Sigmoid colon (tissue), 4 donors: ENCODE measurements around the gene NAXD.

ENCODE experiments used
- POLR2A ChIP-seq, 2 donors: fragments of 450-650 bp; IDR thresholded peaks; one replicate each; pipeline ENCODE4 v1.6.1; 2016; ENCODE audit warnings: antibody characterized with exemption in 2 of 2, mild to moderate bottlenecking in 2 of 2, moderate library complexity in 2 of 2
- POLR2AphosphoS5 ChIP-seq, 4 donors: sonication (generic); formaldehyde crosslinking; IDR thresholded peaks; one replicate each; pipeline ENCODE4 v1.6.1; 2017; ENCODE audit warnings: antibody characterized with exemption in 4 of 4
- TF ChIP-seq, protein P1 (sequence below), 4 experiments: fragments of 450-650 bp in 3 of 4; fragments of 200-600 bp in 1 of 4; IDR thresholded peaks; one replicate each; pipeline ENCODE4 v1.5.1; 2016 to 2019; ENCODE audit warnings: antibody characterized with exemption in 4 of 4, mild to moderate bottlenecking in 3 of 4, moderate library complexity in 2 of 4

DNA sequence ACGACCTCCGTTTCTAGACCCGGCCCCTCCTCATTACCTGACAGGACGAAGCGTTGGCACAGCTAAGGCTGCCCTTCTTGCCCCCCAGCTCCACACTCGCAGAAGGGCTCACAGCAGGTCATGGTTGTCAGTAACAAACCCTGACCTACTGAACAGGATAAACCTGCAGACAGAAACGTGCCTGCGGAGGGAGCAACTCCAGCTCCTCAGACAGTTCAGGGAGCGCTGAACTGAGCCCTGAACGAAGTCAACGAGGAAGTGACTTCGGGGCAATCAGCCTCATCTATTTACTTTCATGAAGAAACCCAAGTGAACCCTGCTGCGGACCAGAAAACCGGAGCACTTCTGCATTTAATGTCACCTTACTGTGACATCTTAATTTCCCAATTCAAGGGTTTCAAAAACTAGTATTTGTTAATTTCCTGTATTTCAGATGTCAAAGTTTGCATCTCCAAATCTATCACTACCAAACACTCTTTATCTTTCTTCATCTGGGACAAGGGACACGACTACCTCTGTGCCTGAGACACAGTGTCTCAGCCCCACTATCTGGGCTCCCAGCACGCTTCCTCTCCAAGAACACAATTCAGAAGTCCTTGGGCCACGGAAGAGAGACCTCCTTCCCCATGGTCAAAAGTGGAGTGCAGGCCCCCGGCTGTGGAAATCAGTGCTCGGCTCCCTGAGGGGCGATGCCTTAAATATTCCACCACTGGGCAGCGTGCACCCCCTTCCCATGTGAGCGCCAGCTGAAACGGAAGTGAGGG is 50.3 kb downstream of the NAXD start:
- TF ChIP-seq POLR2A (IDR thresholded peaks at IDR 0.05) (no peak), POLR2AphosphoS5 (IDR thresholded peaks at IDR 0.05) (no peak)
- TF ChIP-seq, protein P1, sequence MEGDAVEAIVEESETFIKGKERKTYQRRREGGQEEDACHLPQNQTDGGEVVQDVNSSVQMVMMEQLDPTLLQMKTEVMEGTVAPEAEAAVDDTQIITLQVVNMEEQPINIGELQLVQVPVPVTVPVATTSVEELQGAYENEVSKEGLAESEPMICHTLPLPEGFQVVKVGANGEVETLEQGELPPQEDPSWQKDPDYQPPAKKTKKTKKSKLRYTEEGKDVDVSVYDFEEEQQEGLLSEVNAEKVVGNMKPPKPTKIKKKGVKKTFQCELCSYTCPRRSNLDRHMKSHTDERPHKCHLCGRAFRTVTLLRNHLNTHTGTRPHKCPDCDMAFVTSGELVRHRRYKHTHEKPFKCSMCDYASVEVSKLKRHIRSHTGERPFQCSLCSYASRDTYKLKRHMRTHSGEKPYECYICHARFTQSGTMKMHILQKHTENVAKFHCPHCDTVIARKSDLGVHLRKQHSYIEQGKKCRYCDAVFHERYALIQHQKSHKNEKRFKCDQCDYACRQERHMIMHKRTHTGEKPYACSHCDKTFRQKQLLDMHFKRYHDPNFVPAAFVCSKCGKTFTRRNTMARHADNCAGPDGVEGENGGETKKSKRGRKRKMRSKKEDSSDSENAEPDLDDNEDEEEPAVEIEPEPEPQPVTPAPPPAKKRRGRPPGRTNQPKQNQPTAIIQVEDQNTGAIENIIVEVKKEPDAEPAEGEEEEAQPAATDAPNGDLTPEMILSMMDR (IDR thresholded peaks at IDR 0.05), result no peak
